Mucosa of rectum (tissue), 2 donors: ENCODE data around the gene MLPH.

ENCODE experiments used
- H3K27ac ChIP-seq, 2 donors: one replicate each; pipeline ENCODE4 v1.7.0; 2013; ENCODE audit warnings: inconsistent platforms in 2 of 2, low read depth in 2 of 2, low read length in 2 of 2
- H3K27me3 ChIP-seq, 2 donors: one replicate each; pipeline ENCODE4 v1.7.0; 2013; ENCODE audit warnings: low read length in 2 of 2; ENCODE audit not compliant: control insufficient read depth in 2 of 2, insufficient read depth in 2 of 2
- H3K36me3 ChIP-seq, 2 donors: one replicate each; pipeline ENCODE4 v1.7.0; 2013; ENCODE audit warnings: low read length in 2 of 2; ENCODE audit not compliant: control insufficient read depth in 2 of 2, insufficient read depth in 2 of 2
- H3K4me1 ChIP-seq, 2 donors: one replicate each; pipeline ENCODE4 v1.7.0; 2013; ENCODE audit warnings: low read length in 2 of 2, mild to moderate bottlenecking in 1 of 2; ENCODE audit not compliant: control insufficient read depth in 2 of 2, insufficient read depth in 2 of 2
- H3K4me3 ChIP-seq, 2 donors: one replicate each; pipeline ENCODE4 v1.7.0; 2013; ENCODE audit warnings: low read length in 2 of 2
- H3K9ac ChIP-seq, 2 donors: one replicate each; pipeline ENCODE4 v1.7.0; 2013; ENCODE audit warnings: low read length in 2 of 2, low read depth in 1 of 2, mild to moderate bottlenecking in 1 of 2
- H3K9me3 ChIP-seq, 2 donors: one replicate each; pipeline ENCODE4 v1.7.0; 2013; ENCODE audit warnings: low read length in 2 of 2; ENCODE audit not compliant: control insufficient read depth in 2 of 2
- donor health status: healthy.
- donor health status: Normal muscosa, but diverticular disease.

The MLPH gene

GRCh38 chr2:237478979-237479378 is 8.1 kb upstream of the MLPH start:
- Histone ChIP-seq H3K9me3 (no peaks in the 10 kb centered on the region), H3K36me3 (no peaks in the 10 kb centered on the region), H3K4me1 (peaks cover 20 to 29% of the 10 kb centered on the region in 2 donors), H3K27me3 (no peaks in the 10 kb centered on the region), H3K27ac (no peak overlapping the region), H3K4me3 (no peak overlapping the region), H3K9ac (no peak overlapping the region)

GRCh38 chr2:237479747-237480146 is 7.3 kb upstream of the MLPH start:
- no peak overlapping the region for H3K27ac ChIP-seq

GRCh38 chr2:237480556-237480955 is 6.5 kb upstream of the MLPH start:
- Histone ChIP-seq H3K4me3 (no peak overlapping the region), H3K9me3 (no peaks in the 10 kb centered on the region), H3K27me3 (no peaks in the 10 kb centered on the region), H3K27ac (no peak overlapping the region), H3K36me3 (no peaks in the 10 kb centered on the region), H3K4me1 (peaks cover 15 to 23% of the 10 kb centered on the region in 2 donors), H3K9ac (no peak overlapping the region)

More at GRCh38 chr2:237479747-237480146, 7.3 kb upstream of the MLPH start:
- Histone ChIP-seq H3K27me3 (no peaks in the 10 kb centered on the region), H3K36me3 (no peaks in the 10 kb centered on the region), H3K9ac (no peak overlapping the region), H3K9me3 (no peaks in the 10 kb centered on the region), H3K4me3 (no peak overlapping the region), H3K4me1 (peaks cover 16 to 26% of the 10 kb centered on the region in 2 donors)

GRCh38 chr2:237480988-237481525 is 6.0 kb upstream of the MLPH start:
- Histone ChIP-seq H3K27me3 (peaks cover 0 to 3% of the 10 kb centered on the region in 2 donors), H3K27ac (no peak overlapping the region), H3K9me3 (no peaks in the 10 kb centered on the region), H3K36me3 (no peaks in the 10 kb centered on the region), H3K9ac (no peak overlapping the region), H3K4me1 (peaks cover 12 to 20% of the 10 kb centered on the region in 2 donors), H3K4me3 (no peak overlapping the region)

- H3K9me3 ChIP-seq = no peaks in the 10 kb centered on the region
- peaks cover 3 to 5% of the 10 kb centered on the region in 2 donors for H3K27me3 ChIP-seq
- H3K27ac ChIP-seq = peak overlapping the region; percentile 86 to 95
- peak overlapping the region; percentile 41 to 66 for H3K9ac ChIP-seq
- H3K4me3 ChIP-seq = peak overlapping the region; percentile 40 to 51
- H3K4me1 ChIP-seq = peaks cover 20 to 21% of the 10 kb centered on the region in 2 donors
- no peaks in the 10 kb centered on the region for H3K36me3 ChIP-seq
These were observed 4.6 kb upstream of the MLPH start for GRCh38 chr2:237482485-237482884.

- peak overlapping the region; percentile 52 to 66 for H3K9ac ChIP-seq
- H3K4me1 ChIP-seq = peaks cover 21 to 25% of the 10 kb centered on the region in 2 donors
- peaks cover 3 to 9% of the 10 kb centered on the region in 2 donors for H3K27me3 ChIP-seq
- peak overlapping the region; percentile 86 to 95 for H3K27ac ChIP-seq
- peak overlapping the region; percentile 14 to 31 for H3K4me3 ChIP-seq
- H3K36me3 ChIP-seq = no peaks in the 10 kb centered on the region
- H3K9me3 ChIP-seq = no peaks in the 10 kb centered on the region
These were observed 3.9 kb upstream of the MLPH start for GRCh38 chr2:237483018-237483731.

- H3K4me3 ChIP-seq = no peak overlapping the region
- H3K36me3 ChIP-seq = no peaks in the 10 kb centered on the region
- H3K4me1 ChIP-seq = peaks cover 33 to 46% of the 10 kb centered on the region in 2 donors
- peaks cover 3 to 9% of the 10 kb centered on the region in 2 donors for H3K27me3 ChIP-seq
- H3K9ac ChIP-seq = no peak overlapping the region
- no peaks in the 10 kb centered on the region for H3K9me3 ChIP-seq
- peak overlapping the region in 1 of 2 donors; percentile 19 for H3K27ac ChIP-seq
These were observed 1.7 kb upstream of the MLPH start for GRCh38 chr2:237485304-237485703.

- Histone ChIP-seq H3K9me3 (no peaks in the 10 kb centered on the region), H3K9ac (peak overlapping the region in 1 of 2 donors; percentile 88), H3K27ac (peak overlapping the region; percentile 83 to 96), H3K4me1 (peaks cover 33 to 50% of the 10 kb centered on the region in 2 donors), H3K4me3 (peak overlapping the region; percentile 71 to 88), H3K27me3 (peaks cover 3 to 9% of the 10 kb centered on the region in 2 donors), H3K36me3 (no peaks in the 10 kb centered on the region)
These were observed 1.2 kb upstream of the MLPH start for GRCh38 chr2:237485844-237486243.

GRCh38 chr2:237486334-237486818 is 675 bp upstream of the MLPH start:
- H3K4me3 ChIP-seq = peak overlapping the region; percentile 71 to 88
- H3K36me3 ChIP-seq = no peaks in the 10 kb centered on the region
- H3K27ac ChIP-seq = peak overlapping the region; percentile 83 to 96
- peak overlapping the region; percentile 60 to 88 for H3K9ac ChIP-seq
- peaks cover 3 to 9% of the 10 kb centered on the region in 2 donors for H3K27me3 ChIP-seq
- peaks cover 0 to 3% of the 10 kb centered on the region in 2 donors for H3K9me3 ChIP-seq
- H3K4me1 ChIP-seq = peaks cover 33 to 50% of the 10 kb centered on the region in 2 donors

- H3K4me3 ChIP-seq = peak overlapping the region; percentile 71 to 88
- H3K9ac ChIP-seq = peak overlapping the region; percentile 52 to 88
- peaks cover 29 to 43% of the 10 kb centered on the region in 2 donors for H3K4me1 ChIP-seq
- H3K9me3 ChIP-seq = peaks cover 0 to 10% of the 10 kb centered on the region in 2 donors
- H3K27me3 ChIP-seq = peaks cover 3 to 9% of the 10 kb centered on the region in 2 donors
- no peaks in the 10 kb centered on the region for H3K36me3 ChIP-seq
- peak overlapping the region; percentile 83 to 96 for H3K27ac ChIP-seq
These were observed 445 bp downstream of the MLPH start for GRCh38 chr2:237487496-237487895.
